HUES6 (cell line): ENCODE results near the gene WNT10A.
"Not testable (repeated sequence)": the region's sequence is repeated elsewhere in the genome, so short reads cannot be mapped to it uniquely, and the experiment has no call there.

ENCODE experiments used
- H3K27ac ChIP-seq: 2 replicates; pipeline ENCODE4 v1.7.0; 2013; ENCODE audit warnings: low read depth, mild to moderate bottlenecking, low read length, inconsistent platforms
- H3K27me3 ChIP-seq: 2 replicates; pipeline ENCODE4 v1.6.1; 2013; ENCODE audit warnings: low read length; ENCODE audit not compliant: control insufficient read depth, insufficient read depth
- H3K36me3 ChIP-seq: 2 replicates; pipeline ENCODE4 v1.6.1; 2013; ENCODE audit warnings: low read length; ENCODE audit not compliant: control insufficient read depth, insufficient read depth
- H3K4me1 ChIP-seq: 2 replicates; pipeline ENCODE4 v1.6.1; 2013; ENCODE audit warnings: low read length; ENCODE audit not compliant: control insufficient read depth, insufficient read depth
- H3K4me3 ChIP-seq: 2 replicates; pipeline ENCODE4 v1.5.1; 2013; ENCODE audit warnings: low read depth, low read length
- H3K9ac ChIP-seq: one replicate; pipeline ENCODE4 v1.6.1; 2013; ENCODE audit warnings: mild to moderate bottlenecking, low read length
- H3K9me3 ChIP-seq: 2 replicates; pipeline ENCODE4 v1.6.1; 2013; ENCODE audit warnings: low read depth, low read length; ENCODE audit not compliant: control insufficient read depth, insufficient read depth

WNT10A gene

GRCh38 chr2:218880102-218880858 lies at the start of gene WNT10A:
Gene WNT10A (plus strand): TSS chr2:218880852. CDS start chr2:218880996, 144 bp downstream.
- peaks cover 19% of the 10 kb centered on the region for H3K4me1 ChIP-seq
- no peak within 1 kb of the TSS for H3K9ac ChIP-seq
- no peak within 1 kb of the TSS for H3K27ac ChIP-seq
- no peaks in the 10 kb centered on the region for H3K9me3 ChIP-seq
- peaks cover 99% of the 10 kb centered on the region for H3K27me3 ChIP-seq
- no peaks in the 10 kb centered on the region for H3K36me3 ChIP-seq
- H3K4me3 ChIP-seq, result peak within 1 kb of the TSS; percentile 47

GRCh38 chr2:218831378-218831990 lies 49.2 kb upstream of the WNT10A start, which contains the start of gene PRKAG3:
Gene PRKAG3 (minus strand): TSS chr2:218831803.
- Histone ChIP-seq H3K9ac (no peak within 1 kb of the TSS), H3K4me1 (no peaks in the 10 kb centered on the region; the same call in 1 of the 2 replicates), H3K36me3 (no peaks in the 10 kb centered on the region), H3K4me3 (no peak within 1 kb of the TSS), H3K27ac (no peak within 1 kb of the TSS), H3K27me3 (peaks cover 13% of the 10 kb centered on the region; the same call in 1 of the 2 replicates), H3K9me3 (no peaks in the 10 kb centered on the region)

GRCh38 chr2:218832081-218832480 lies 48.6 kb upstream of the WNT10A start:
- Histone ChIP-seq H3K36me3 (no peaks in the 10 kb centered on the region), H3K27me3 (peaks cover 13% of the 10 kb centered on the region; the same call in 1 of the 2 replicates), H3K4me3 (no peak overlapping the region), H3K9me3 (no peaks in the 10 kb centered on the region), H3K4me1 (no peaks in the 10 kb centered on the region; the same call in 1 of the 2 replicates), H3K9ac (no peak overlapping the region), H3K27ac (no peak overlapping the region)

GRCh38 chr2:218832520-218832919 lies 48.1 kb upstream of the WNT10A start:
- Histone ChIP-seq H3K9ac (no peak overlapping the region), H3K9me3 (no peaks in the 10 kb centered on the region), H3K4me3 (no peak overlapping the region), H3K27ac (no peak overlapping the region), H3K36me3 (no peaks in the 10 kb centered on the region), H3K27me3 (peaks cover 13% of the 10 kb centered on the region; the same call in 1 of the 2 replicates), H3K4me1 (no peaks in the 10 kb centered on the region; the same call in 1 of the 2 replicates)

GRCh38 chr2:218833023-218833609 lies 47.5 kb upstream of the WNT10A start:
- Histone ChIP-seq H3K4me3 (no peak overlapping the region), H3K27me3 (peaks cover 13% of the 10 kb centered on the region; the same call in 1 of the 2 replicates), H3K36me3 (no peaks in the 10 kb centered on the region), H3K27ac (no peak overlapping the region), H3K9me3 (no peaks in the 10 kb centered on the region), H3K4me1 (no peaks in the 10 kb centered on the region; the same call in 1 of the 2 replicates), H3K9ac (no peak overlapping the region)

GRCh38 chr2:218834685-218835084 lies 46.0 kb upstream of the WNT10A start:
- no peaks in the 10 kb centered on the region; the same call in 1 of the 2 replicates for H3K4me1 ChIP-seq
- H3K27ac ChIP-seq, result no peak overlapping the region
- H3K9ac ChIP-seq, result no peak overlapping the region
- H3K9me3 ChIP-seq, result no peaks in the 10 kb centered on the region
- no peak overlapping the region for H3K4me3 ChIP-seq
- H3K36me3 ChIP-seq, result no peaks in the 10 kb centered on the region
- peaks cover 15% of the 10 kb centered on the region; the same call in 1 of the 2 replicates for H3K27me3 ChIP-seq

GRCh38 chr2:218837495-218837894 lies 43.2 kb upstream of the WNT10A start:
- Histone ChIP-seq H3K9ac (no peak overlapping the region), H3K4me1 (no peaks in the 10 kb centered on the region; the same call in 1 of the 2 replicates), H3K36me3 (no peaks in the 10 kb centered on the region), H3K27me3 (peaks cover 9% of the 10 kb centered on the region; the same call in 1 of the 2 replicates), H3K27ac (no peak overlapping the region), H3K4me3 (no peak overlapping the region), H3K9me3 (no peaks in the 10 kb centered on the region)

GRCh38 chr2:218839430-218839829 lies 41.2 kb upstream of the WNT10A start:
- H3K4me3 ChIP-seq, result no peak overlapping the region
- H3K27ac ChIP-seq, result no peak overlapping the region
- no peaks in the 10 kb centered on the region for H3K4me1 ChIP-seq
- no peak overlapping the region for H3K9ac ChIP-seq
- no peaks in the 10 kb centered on the region for H3K36me3 ChIP-seq
- H3K27me3 ChIP-seq, result peaks cover 9% of the 10 kb centered on the region; the same call in 1 of the 2 replicates
- peaks cover 4% of the 10 kb centered on the region; the same call in 1 of the 2 replicates for H3K9me3 ChIP-seq

- Histone ChIP-seq H3K27me3 (peaks cover 9% of the 10 kb centered on the region; the same call in 1 of the 2 replicates), H3K9me3 (peaks cover 9% of the 10 kb centered on the region; the same call in 1 of the 2 replicates), H3K4me1 (no peaks in the 10 kb centered on the region), H3K9ac (no peak overlapping the region), H3K4me3 (no peak overlapping the region), H3K36me3 (no peaks in the 10 kb centered on the region), H3K27ac (no peak overlapping the region)
Observed at GRCh38 chr2:218839888-218840287, 40.8 kb upstream of the WNT10A start.

- H3K27me3 ChIP-seq, H3K9ac ChIP-seq, H3K4me1 ChIP-seq, H3K4me3 ChIP-seq, H3K36me3 ChIP-seq, H3K27ac ChIP-seq: not testable (repeated sequence)
- peaks cover 15% of the 10 kb centered on the region; the same call in 1 of the 2 replicates for H3K9me3 ChIP-seq
Observed at GRCh38 chr2:218844334-218844733, 36.3 kb upstream of the WNT10A start.
